IMR-90 (cell line): ENCODE data around the gene ARHGEF4. TPM values are rescaled to one million over a fixed set of nuclear protein-coding genes. Genes with fewer than 3 reads are reported as not detected.

Source experiments
- ATAC-seq: fragments of 200-7000 bp; cut with Tn5 transposase; 2 replicates; pipeline ENCODE4 v1.9.1; 2020; ENCODE audit warnings: low read depth, mild to moderate bottlenecking, moderate library complexity
- BruUV-seq: library from RNA; stranded (reverse); fragments of 400-500 nt; replicated peaks from 2 replicates; lab custom pipeline; 2021; lab: Mats Ljungman, UMichigan
- CTCF ChIA-PET: fragments of 300-600 bp; formaldehyde crosslinking; extraction: SDS; loops from one replicate; lab custom pipeline; 2021; ENCODE audit warnings: antibody characterized with exemption; lab: Yijun Ruan, JAX
- POLR2A ChIA-PET: fragments of 300-600 bp; sonication (Branson Sonifier 250); formaldehyde crosslinking; loops from one replicate; lab custom pipeline; 2022; ENCODE audit warnings: antibody characterized with exemption; ENCODE audit not compliant: unreplicated experiment; lab: Charles Lee
- DNase-seq: peaks from one replicate; pipeline ENCODE4 v3.0.0; 2013
- H2AFZ ChIP-seq: replicated peaks from 2 replicates; pipeline ENCODE3; 2013; ENCODE audit warnings: low read length, mild to moderate bottlenecking; ENCODE audit not compliant: poor library complexity
- H2AK5ac ChIP-seq: 2 replicates; pipeline ENCODE4 v1.6.1; 2013; ENCODE audit warnings: low read depth, low read length, inconsistent platforms
- H2AK9ac ChIP-seq: replicated peaks from 2 replicates; pipeline ENCODE3; 2013; ENCODE audit warnings: mild to moderate bottlenecking, low read depth, low read length, moderate library complexity; ENCODE audit not compliant: poor library complexity
- H2BK120ac ChIP-seq: 2 replicates; pipeline ENCODE4 v1.6.1; 2013; ENCODE audit warnings: low read depth, low read length, inconsistent platforms
- H2BK15ac ChIP-seq: 3 replicates; pipeline ENCODE4 v1.6.1; 2013; ENCODE audit warnings: low read depth, low read length, inconsistent platforms
- H2BK20ac ChIP-seq: 2 replicates; pipeline ENCODE4 v1.6.1; 2013; ENCODE audit warnings: low read depth, mild to moderate bottlenecking, inconsistent platforms, low read length, moderate library complexity
- H2BK5ac ChIP-seq: 2 replicates; pipeline ENCODE4 v1.6.1; 2013; ENCODE audit warnings: mild to moderate bottlenecking, low read depth, low read length, inconsistent platforms; ENCODE audit not compliant: poor library complexity, severe bottlenecking
- H3K14ac ChIP-seq: replicated peaks from 2 replicates; pipeline ENCODE4 v1.6.1; 2013; ENCODE audit warnings: low read depth, low read length, inconsistent platforms
- H3K18ac ChIP-seq: 2 replicates; pipeline ENCODE4 v1.6.1; 2013; ENCODE audit warnings: low read depth, low read length, control low read depth
- H3K23ac ChIP-seq: 2 replicates; pipeline ENCODE4 v1.6.1; 2013; ENCODE audit warnings: low read depth, low read length, inconsistent platforms
- H3K27ac ChIP-seq: 2 replicates; pipeline ENCODE4 v1.5.1; 2013; ENCODE audit warnings: mild to moderate bottlenecking, control low read depth, low read length; ENCODE audit not compliant: insufficient read depth
- H3K27me3 ChIP-seq: 2 replicates; pipeline ENCODE4 v1.6.1; 2013; ENCODE audit warnings: low read length; ENCODE audit not compliant: control insufficient read depth, insufficient read depth
- H3K36me3 ChIP-seq: 2 replicates; pipeline ENCODE4 v1.6.1; 2013; ENCODE audit warnings: low read length, mixed read lengths; ENCODE audit not compliant: control insufficient read depth, insufficient read depth
- H3K4ac ChIP-seq: 2 replicates; pipeline ENCODE4 v1.6.1; 2013; ENCODE audit warnings: low read depth, low read length, inconsistent platforms
- H3K4me1 ChIP-seq: 2 replicates; pipeline ENCODE4 v1.6.1; 2013; ENCODE audit warnings: low read length, mixed read lengths; ENCODE audit not compliant: control insufficient read depth, insufficient read depth
- H3K4me2 ChIP-seq: 2 replicates; pipeline ENCODE4 v1.6.1; 2013; ENCODE audit warnings: low read depth, mild to moderate bottlenecking, control low read depth, low read length, moderate library complexity
- H3K4me3 ChIP-seq: 2 replicates; pipeline ENCODE4 v1.5.1; 2013; ENCODE audit warnings: low read depth, mild to moderate bottlenecking, control low read depth, low read length, moderate library complexity; ENCODE audit not compliant: insufficient read depth
- H3K56ac ChIP-seq: 2 replicates; pipeline ENCODE4 v1.6.1; 2013; ENCODE audit warnings: low read length, inconsistent platforms; ENCODE audit not compliant: insufficient read depth; ENCODE audit errors: extremely low read depth
- H3K79me1 ChIP-seq, 2 experiments: 2 replicates each; pipeline ENCODE4 v1.6.1; 2013; ENCODE audit warnings: low read length in 2 of 2, inconsistent platforms in 1 of 2, low read depth in 1 of 2
- H3K9ac ChIP-seq: 2 replicates; pipeline ENCODE4 v1.6.1; 2013; ENCODE audit warnings: low read depth, low read length, control low read depth
- H3K9me1 ChIP-seq: 2 replicates; pipeline ENCODE4 v1.6.1; 2013; ENCODE audit warnings: low read length, inconsistent platforms; ENCODE audit not compliant: insufficient read depth
- H3K9me3 ChIP-seq: 2 replicates; pipeline ENCODE4 v1.6.1; 2013; ENCODE audit warnings: low read length; ENCODE audit not compliant: control insufficient read depth, insufficient read depth
- H4K20me1 ChIP-seq: 2 replicates; pipeline ENCODE4 v1.6.1; 2013; ENCODE audit warnings: low read length, inconsistent platforms; ENCODE audit not compliant: insufficient read depth
- H4K5ac ChIP-seq: 2 replicates; pipeline ENCODE4 v1.6.1; 2013; ENCODE audit warnings: mild to moderate bottlenecking, low read depth, low read length, control low read depth
- H4K8ac ChIP-seq, 2 experiments: 2 replicates each; pipeline ENCODE4 v1.6.1; 2013; ENCODE audit warnings: low read depth in 2 of 2, low read length in 2 of 2, control low read depth in 1 of 2, inconsistent platforms in 1 of 2
- H4K91ac ChIP-seq: 2 replicates; pipeline ENCODE4 v1.6.1; 2013; ENCODE audit warnings: low read depth, low read length, inconsistent platforms; ENCODE audit not compliant: insufficient read depth
- FOS ChIP-seq: fragments of 150-350 bp; IDR thresholded peaks from 2 replicates; pipeline ENCODE4 v1.6.1; 2016; ENCODE audit warnings: low read depth, low read length
- MAZ ChIP-seq: IDR thresholded peaks from 2 replicates; pipeline ENCODE4 v1.6.1; 2012; ENCODE audit warnings: low read depth, mild to moderate bottlenecking, low read length, improper control_type of control experiment, moderate library complexity, borderline replicate concordance
- MXI1 ChIP-seq: IDR thresholded peaks from 2 replicates; pipeline ENCODE4 v1.6.1; 2012; ENCODE audit warnings: low read depth, mild to moderate bottlenecking, low read length, moderate library complexity, borderline replicate concordance
- POLR2A ChIP-seq: IDR thresholded peaks from 2 replicates; pipeline ENCODE4 v1.6.1; 2012; ENCODE audit warnings: mild to moderate bottlenecking, low read depth, low read length
- RAD21 ChIP-seq: IDR thresholded peaks from 2 replicates; pipeline ENCODE4 v1.6.1; 2012; ENCODE audit warnings: low read length, improper control_type of control experiment
- RCOR1 ChIP-seq: IDR thresholded peaks from 2 replicates; pipeline ENCODE4 v1.6.1; 2012; ENCODE audit warnings: mild to moderate bottlenecking, low read length, improper control_type of control experiment; ENCODE audit not compliant: insufficient replicate concordance
- SMC3 ChIP-seq: fragments of 150-350 bp; IDR thresholded peaks from 2 replicates; pipeline ENCODE4 v1.6.1; 2016; ENCODE audit warnings: low read depth, mild to moderate bottlenecking, antibody characterized with exemption, low read length, moderate library complexity
- WGBS, 2 experiments: methylation state at CpG; one replicate each; pipeline versions ENCODE4 v1.1.5 to v1.1.7; 2013; ENCODE audit warnings: missing lambda C conversion rate in 2 of 2; ENCODE audit not compliant: insufficient read length in 1 of 2; ENCODE audit errors: extremely low coverage in 2 of 2; 5-methylcytosine and 5-hydroxymethylcytosine counted together
- dilution Hi-C: fragments of 300-500 bp; cut with HindIII; formaldehyde crosslinking; loops from one replicate; pipeline ENCODE4 v1.14.3; 2018; ENCODE audit warnings: low sequenced_read_pairs; ENCODE audit not compliant: unreplicated experiment
- in situ Hi-C: fragments of 300-500 bp; cut with MboI; formaldehyde crosslinking; loops from 3 replicates; pipeline ENCODE4 v1.14.3; 2019; ENCODE audit warnings: low sequenced_read_pairs, inconsistent platforms, mixed read lengths
- intact Hi-C: fragments of 100-400 bp; cut with micrococcal nuclease; formaldehyde crosslinking; loops from 2 replicates; pipeline ENCODE4 v1.10.0; 2022
- polyA plus RNA-seq, 3 experiments: library from polyadenylated mRNA; depleted of rRNA; stranded (reverse); fragments of >200 nt; gene quantifications; 2 replicates each; pipeline ENCODE4 v1.2.3, GENCODE V29; 2012; ENCODE audit warnings: low replicate concordance in 1 of 3
- total RNA-seq: library from RNA; depleted of rRNA; stranded (reverse); fragments of >200 nt; gene quantifications from 2 replicates; pipeline ENCODE4 v1.2.3, GENCODE V29; 2012

The ARHGEF4 gene
- total and polyA plus RNA-seq, 2 of the 4 experiments (the other 2 are of a cell fraction) = 2.7 to 5.0 TPM

GRCh38 chr2:131049150-131049718 lies 212.5 kb downstream of the ARHGEF4 start:
- H3K36me3 ChIP-seq = peaks cover 53% of the 10 kb centered on the region
- no peak overlapping the region for H4K91ac ChIP-seq
- H3K9ac ChIP-seq = no peak overlapping the region
- H2AFZ ChIP-seq = no peak overlapping the region
- H3K18ac ChIP-seq = no peak overlapping the region
- H3K27ac ChIP-seq = no peak overlapping the region
- no peaks in the 10 kb centered on the region for H3K4me1 ChIP-seq
- no peak overlapping the region for H3K56ac ChIP-seq
- peaks cover 19 to 36% of the 10 kb centered on the region in 2 experiments for H3K79me1 ChIP-seq
- peaks cover 3% of the 10 kb centered on the region; the same call in 1 of the 2 replicates for H3K9me1 ChIP-seq
- BruUV-seq = TSS peak; percentile 27
- no peak for ATAC-seq
- no peak overlapping the region for H2AK9ac ChIP-seq
- H3K9me3 ChIP-seq = no peaks in the 10 kb centered on the region
- no peak overlapping the region for H3K4me3 ChIP-seq
- H2BK20ac ChIP-seq = no peak overlapping the region
- no peak overlapping the region for H4K8ac ChIP-seq
- dilution Hi-C loops = no loop called here
- no peak overlapping the region for H3K4ac ChIP-seq
- H2BK120ac ChIP-seq = no peak overlapping the region
- ChIA-PET CTCF (interaction anchor here (0.6 kb wide), 1 partner anchor 27 kb away, joined by 4 read pairs; no protein-coding TSS in a partner anchor), POLR2A (no interaction called here)
- WGBS, 2 experiments = no CpG with 5 or more reads among the region's 7 CpGs
- intact Hi-C loops = no loop called here
- no peak overlapping the region for H3K23ac ChIP-seq
- no peak overlapping the region for H2BK15ac ChIP-seq
- H3K14ac ChIP-seq = no peak overlapping the region
- no peak for DNase-seq
- H4K20me1 ChIP-seq = peaks cover 35% of the 10 kb centered on the region
- no peaks in the 10 kb centered on the region for H3K27me3 ChIP-seq
- TF ChIP-seq SMC3 (no peak), POLR2A (no peak), MAZ (no peak), MXI1 (no peak), FOS (no peak), RAD21 (no peak), RCOR1 (no peak)
- in situ Hi-C loops = no loop called here
- no peak overlapping the region for H4K5ac ChIP-seq
- H2AK5ac ChIP-seq = no peak overlapping the region
- no peak overlapping the region for H3K4me2 ChIP-seq
- no peak overlapping the region for H2BK5ac ChIP-seq
